ENCODE measurements around the gene TSTD1.

The TSTD1 gene

GRCh38 chr1:161038523-161039153 lies at the start of gene TSTD1:
TSTD1 (minus strand) TSS chr1:161038964; CDS start chr1:161038889, 75 bp downstream.
- DNase-seq (ENCODE audit: low spot score) = peak; percentile 90
- in situ Hi-C loops (cut with MboI; ENCODE audit: low pct_unique_long_range_greater_than_20kb, low sequenced_read_pairs, unreplicated experiment) = no loop called here
- no peak for TF ChIP-seq CTCF (IDR thresholded peaks at IDR 0.05; ENCODE audit: extremely low read depth, insufficient read depth, missing control alignments)

- TF ChIP-seq CTCF (IDR thresholded peaks at IDR 0.05; ENCODE audit: extremely low read depth, insufficient read depth, missing control alignments) = no peak
- no peak for DNase-seq (ENCODE audit: low spot score)
- in situ Hi-C loops (cut with MboI; ENCODE audit: low pct_unique_long_range_greater_than_20kb, low sequenced_read_pairs, unreplicated experiment) = no loop called here
These were observed 47.7 kb upstream of the TSTD1 start for GRCh38 chr1:161086457-161086856.

GRCh38 chr1:161085165-161085564 lies 46.4 kb upstream of the TSTD1 start:
- in situ Hi-C loops (cut with MboI; ENCODE audit: low pct_unique_long_range_greater_than_20kb, low sequenced_read_pairs, unreplicated experiment) = no loop called here
- TF ChIP-seq CTCF (IDR thresholded peaks at IDR 0.05; ENCODE audit: extremely low read depth, insufficient read depth, missing control alignments) = no peak
- no peak for DNase-seq (ENCODE audit: low spot score)

- in situ Hi-C loops (cut with MboI; ENCODE audit: low pct_unique_long_range_greater_than_20kb, low sequenced_read_pairs, unreplicated experiment) = no loop called here
- no peak for DNase-seq (ENCODE audit: low spot score)
- no peak for TF ChIP-seq CTCF (IDR thresholded peaks at IDR 0.05; ENCODE audit: extremely low read depth, insufficient read depth, missing control alignments)
These were observed 45.8 kb upstream of the TSTD1 start for GRCh38 chr1:161084597-161084988.

GRCh38 chr1:161083748-161084596 lies 45.2 kb upstream of the TSTD1 start:
- TF ChIP-seq CTCF (IDR thresholded peaks at IDR 0.05; ENCODE audit: extremely low read depth, insufficient read depth, missing control alignments) = no peak
- in situ Hi-C loops (cut with MboI; ENCODE audit: low pct_unique_long_range_greater_than_20kb, low sequenced_read_pairs, unreplicated experiment) = no loop called here
- no peak for DNase-seq (ENCODE audit: low spot score)

- no peak for TF ChIP-seq CTCF (IDR thresholded peaks at IDR 0.05; ENCODE audit: extremely low read depth, insufficient read depth, missing control alignments)
- in situ Hi-C loops (cut with MboI; ENCODE audit: low pct_unique_long_range_greater_than_20kb, low sequenced_read_pairs, unreplicated experiment) = no loop called here
- DNase-seq (ENCODE audit: low spot score) = no peak
These were observed 44.4 kb upstream of the TSTD1 start for GRCh38 chr1:161082996-161083747.
